Upper lobe of right lung (tissue), 1 donor: ENCODE results near the gene CFAP46. TPM values are rescaled to one million over a fixed set of nuclear protein-coding genes. Genes with fewer than 3 reads are reported as not detected.
"Not testable (repeated sequence)": the region's sequence is repeated elsewhere in the genome, so short reads cannot be mapped to it uniquely, and the experiment has no call there.

Experiments used
- ATAC-seq: fragments of 200-7000 bp; cut with Tn5 transposase; one replicate; pipeline ENCODE4 v1.9.1; 2020; ENCODE audit warnings: mild to moderate bottlenecking, moderate library complexity
- DNase-seq: peaks from one replicate; pipeline ENCODE4 v3.0.0-alpha.2; 2020
- H3K27ac ChIP-seq: fragments of 200-600 bp; one replicate; pipeline ENCODE4 v1.8.0; 2022
- H3K27me3 ChIP-seq: fragments of 200-600 bp; one replicate; pipeline ENCODE4 v1.8.0; 2022; ENCODE audit warnings: mild to moderate bottlenecking
- H3K36me3 ChIP-seq: fragments of 200-600 bp; one replicate; pipeline ENCODE4 v1.8.0; 2022
- H3K4me1 ChIP-seq: fragments of 200-600 bp; one replicate; pipeline ENCODE4 v1.8.0; 2022
- H3K4me3 ChIP-seq: fragments of 200-600 bp; one replicate; pipeline ENCODE4 v1.8.0; 2022; ENCODE audit warnings: mild to moderate bottlenecking
- H3K9me3 ChIP-seq: fragments of 200-600 bp; one replicate; pipeline ENCODE4 v1.8.0; 2022
- intact Hi-C: fragments of 100-400 bp; cut with DNase I; formaldehyde crosslinking; loops from one replicate; pipeline ENCODE4 v1.11.0; 2022
- total RNA-seq: library from RNA; stranded (reverse); fragmentation: NEBNext Ultra II Directional; extraction: Animal tissue kit (Norgen Biotek cat#: 25700); gene quantifications from one replicate; pipeline ENCODE4 v1.2.1, GENCODE V29; 2021
- TF ChIP-seq, protein P1 (sequence below): fragments of 200-600 bp; IDR thresholded peaks from one replicate; pipeline ENCODE4 v1.8.0; 2022; ENCODE audit warnings: antibody characterized with exemption
- donor health status: DM: no; HTN: yes; CAD: no; lungs with severe emphysema.

Gene CFAP46
- total RNA-seq, 1 donor from 2014 or later: 0.52 TPM

DNA sequence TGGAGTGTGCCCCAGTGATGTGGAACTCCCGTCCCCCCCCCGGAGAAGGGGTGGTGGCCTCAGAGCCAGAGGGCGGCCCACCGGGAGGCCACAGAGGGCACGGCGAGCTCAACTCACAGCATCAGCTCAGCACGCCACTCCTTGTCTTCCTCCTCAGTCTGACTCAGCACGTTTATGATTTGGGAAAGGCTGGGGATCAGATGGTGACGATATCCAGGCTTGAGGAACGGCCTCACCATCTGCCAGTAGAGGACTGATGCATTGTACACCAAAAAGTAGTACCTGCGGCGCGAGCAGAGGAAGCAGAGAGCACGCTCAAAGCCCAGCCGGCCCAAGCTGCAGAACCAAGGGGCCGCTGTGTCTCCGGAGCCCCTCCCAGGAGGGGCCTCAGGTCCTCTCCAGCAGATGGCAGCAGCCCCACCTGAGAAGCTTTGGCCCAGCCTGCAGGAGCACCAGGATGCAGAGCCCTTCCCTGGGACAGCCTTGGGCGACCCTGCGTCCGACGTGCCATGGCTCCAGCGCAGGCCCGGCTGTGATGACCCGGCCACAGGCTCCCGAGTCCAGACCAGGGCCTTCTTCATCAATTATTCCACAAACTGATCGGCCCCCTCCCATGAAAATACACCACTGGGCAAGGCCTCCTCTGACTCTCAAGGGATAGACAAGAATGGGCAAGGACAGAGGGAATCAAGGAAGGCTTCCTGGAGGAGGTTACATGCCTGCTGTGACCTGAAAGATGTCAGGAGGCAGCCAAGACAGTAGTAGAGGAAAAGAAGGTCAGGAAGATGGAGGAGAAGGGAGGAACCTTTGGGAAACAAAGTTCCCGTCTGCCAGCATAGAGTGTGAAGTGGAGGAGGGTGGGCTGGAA, 3.7 kb downstream of the CFAP46 start:
- DNase-seq (peak; percentile 50), ATAC-seq (no peak)
- TF ChIP-seq, protein P1, sequence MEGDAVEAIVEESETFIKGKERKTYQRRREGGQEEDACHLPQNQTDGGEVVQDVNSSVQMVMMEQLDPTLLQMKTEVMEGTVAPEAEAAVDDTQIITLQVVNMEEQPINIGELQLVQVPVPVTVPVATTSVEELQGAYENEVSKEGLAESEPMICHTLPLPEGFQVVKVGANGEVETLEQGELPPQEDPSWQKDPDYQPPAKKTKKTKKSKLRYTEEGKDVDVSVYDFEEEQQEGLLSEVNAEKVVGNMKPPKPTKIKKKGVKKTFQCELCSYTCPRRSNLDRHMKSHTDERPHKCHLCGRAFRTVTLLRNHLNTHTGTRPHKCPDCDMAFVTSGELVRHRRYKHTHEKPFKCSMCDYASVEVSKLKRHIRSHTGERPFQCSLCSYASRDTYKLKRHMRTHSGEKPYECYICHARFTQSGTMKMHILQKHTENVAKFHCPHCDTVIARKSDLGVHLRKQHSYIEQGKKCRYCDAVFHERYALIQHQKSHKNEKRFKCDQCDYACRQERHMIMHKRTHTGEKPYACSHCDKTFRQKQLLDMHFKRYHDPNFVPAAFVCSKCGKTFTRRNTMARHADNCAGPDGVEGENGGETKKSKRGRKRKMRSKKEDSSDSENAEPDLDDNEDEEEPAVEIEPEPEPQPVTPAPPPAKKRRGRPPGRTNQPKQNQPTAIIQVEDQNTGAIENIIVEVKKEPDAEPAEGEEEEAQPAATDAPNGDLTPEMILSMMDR: no peak
- Histone ChIP-seq H3K27me3 (peaks cover 44% of the 10 kb centered on the region), H3K27ac (no peak overlapping the region), H3K36me3 (no peaks in the 10 kb centered on the region), H3K4me3 (no peak overlapping the region), H3K4me1 (peaks cover 11% of the 10 kb centered on the region), H3K9me3 (no peaks in the 10 kb centered on the region)
- intact Hi-C loops: no loop called here

GRCh38 chr10:132937861-132938260, 4.5 kb downstream of the CFAP46 start:
- Histone ChIP-seq H3K36me3 (no peaks in the 10 kb centered on the region), H3K4me3 (no peak overlapping the region), H3K27ac (no peak overlapping the region), H3K4me1 (peaks cover 10% of the 10 kb centered on the region), H3K9me3 (no peaks in the 10 kb centered on the region), H3K27me3 (peaks cover 39% of the 10 kb centered on the region)
- TF ChIP-seq, protein P1: no peak
- DNase-seq: peak; percentile 57
- ATAC-seq: no peak
- intact Hi-C loops: no loop called here

DNA sequence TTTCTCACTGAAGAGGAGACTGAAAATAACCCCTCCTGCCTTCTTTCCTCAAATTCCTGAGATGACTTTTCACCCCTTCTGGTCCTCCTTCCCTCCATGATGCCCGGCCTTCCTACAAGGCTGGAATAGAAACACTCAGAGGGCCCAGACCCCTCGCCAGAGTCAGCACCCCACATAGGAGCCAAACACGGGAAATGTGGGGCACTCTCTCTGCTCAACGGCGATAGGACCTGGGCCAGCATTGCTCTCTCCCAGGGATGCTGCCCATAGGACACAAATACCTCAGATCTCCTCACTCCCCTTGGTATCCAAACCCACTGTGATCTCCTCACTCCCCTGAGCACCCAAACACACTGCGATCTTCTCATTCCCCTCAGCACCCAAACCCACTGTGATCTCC, 7.4 kb downstream of the CFAP46 start:
- intact Hi-C loops: no loop called here
- H3K27ac ChIP-seq: no peak overlapping the region
- H3K4me1 ChIP-seq: no peaks in the 10 kb centered on the region
- TF ChIP-seq, protein P1: no peak
- no peak overlapping the region for H3K4me3 ChIP-seq
- peak; percentile 9 for DNase-seq
- H3K9me3 ChIP-seq: no peaks in the 10 kb centered on the region
- ATAC-seq: no peak
- H3K36me3 ChIP-seq: no peaks in the 10 kb centered on the region
- peaks cover 15% of the 10 kb centered on the region for H3K27me3 ChIP-seq

DNA sequence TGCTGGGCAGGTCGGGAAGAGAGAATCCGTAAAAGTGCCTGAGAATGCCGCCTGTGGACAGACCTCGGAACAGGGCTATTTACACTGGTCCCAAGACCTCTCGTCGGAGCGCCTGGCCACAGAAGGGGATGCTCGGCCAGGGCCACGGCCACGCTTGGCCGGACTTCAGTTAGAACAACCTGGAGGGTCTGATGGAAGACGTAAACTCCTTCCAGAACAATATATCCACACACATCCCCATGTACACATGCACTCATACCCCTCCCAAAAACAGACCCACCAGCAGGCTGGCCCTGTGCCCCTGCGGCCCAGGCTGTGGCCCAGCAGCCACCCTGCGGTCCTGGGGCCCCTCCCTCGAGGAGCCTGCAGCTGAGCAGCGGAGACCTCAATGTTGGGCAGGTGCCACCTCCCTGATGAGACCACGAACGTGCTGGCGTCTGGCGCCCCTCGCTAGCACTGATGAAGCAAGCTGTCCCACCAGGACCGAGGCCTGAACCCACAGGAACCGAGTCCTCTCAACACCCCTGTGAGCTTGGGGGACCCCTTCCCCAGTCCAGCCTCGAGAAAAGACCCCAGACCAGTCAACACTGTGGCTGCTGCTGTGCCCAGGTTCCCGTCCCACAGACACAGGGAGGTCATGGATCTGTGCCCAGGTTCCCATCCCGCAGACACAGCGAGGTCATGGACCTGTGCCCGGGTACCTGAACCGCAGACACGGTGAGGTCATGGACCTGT, 8.9 kb downstream of the CFAP46 start:
- no peak overlapping the region for H3K4me3 ChIP-seq
- H3K36me3 ChIP-seq: no peaks in the 10 kb centered on the region
- TF ChIP-seq, protein P1: no peak
- peak; percentile 60 for DNase-seq
- no peak overlapping the region for H3K27ac ChIP-seq
- H3K27me3 ChIP-seq: peaks cover 4% of the 10 kb centered on the region
- no peak for ATAC-seq
- intact Hi-C loops: no loop called here
- H3K4me1 ChIP-seq: no peaks in the 10 kb centered on the region
- no peaks in the 10 kb centered on the region for H3K9me3 ChIP-seq

DNA sequence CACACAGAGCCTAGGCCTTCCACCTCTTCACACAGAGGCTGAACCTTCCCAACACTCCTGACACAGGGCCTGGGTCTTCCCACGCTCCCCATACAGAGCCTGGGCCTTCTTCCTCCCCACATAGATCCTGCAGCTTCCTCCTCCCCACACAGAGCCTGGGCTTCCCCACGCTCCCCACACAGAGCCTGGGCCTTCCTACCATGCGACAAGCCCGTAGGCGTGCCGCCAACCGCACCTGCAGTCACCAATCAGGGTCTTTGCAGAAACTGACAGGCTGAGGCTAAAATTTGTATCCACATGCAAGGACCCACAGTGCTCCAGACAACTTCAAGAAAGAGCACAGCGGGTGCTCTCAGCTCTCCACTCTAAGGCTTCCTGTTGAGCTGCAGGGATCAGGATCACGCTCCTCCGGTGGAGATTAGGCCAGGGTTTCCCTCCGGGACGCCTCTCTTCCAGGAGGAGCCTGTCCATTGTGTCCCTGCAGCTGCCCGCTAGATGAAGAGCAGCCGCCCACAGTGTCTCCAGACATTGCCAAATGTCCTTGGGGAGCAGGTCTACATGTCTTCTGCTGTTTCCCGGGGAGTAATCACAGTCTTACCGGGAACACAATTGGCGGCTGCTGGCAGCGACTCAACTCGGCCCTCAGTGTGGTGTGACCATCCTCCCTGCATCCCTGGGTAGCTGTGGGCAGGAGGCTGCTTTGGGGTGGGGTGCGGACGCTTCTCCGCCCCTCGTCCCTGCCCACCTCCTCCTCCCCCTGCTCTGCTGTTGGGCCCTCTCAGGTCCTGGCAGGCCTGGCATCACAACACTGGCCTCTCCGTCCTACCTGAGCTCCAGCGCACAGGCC, 9.7 kb downstream of the CFAP46 start:
- intact Hi-C loops: no loop called here
- no peaks in the 10 kb centered on the region for H3K9me3 ChIP-seq
- ATAC-seq: peak; percentile 57

DNA sequence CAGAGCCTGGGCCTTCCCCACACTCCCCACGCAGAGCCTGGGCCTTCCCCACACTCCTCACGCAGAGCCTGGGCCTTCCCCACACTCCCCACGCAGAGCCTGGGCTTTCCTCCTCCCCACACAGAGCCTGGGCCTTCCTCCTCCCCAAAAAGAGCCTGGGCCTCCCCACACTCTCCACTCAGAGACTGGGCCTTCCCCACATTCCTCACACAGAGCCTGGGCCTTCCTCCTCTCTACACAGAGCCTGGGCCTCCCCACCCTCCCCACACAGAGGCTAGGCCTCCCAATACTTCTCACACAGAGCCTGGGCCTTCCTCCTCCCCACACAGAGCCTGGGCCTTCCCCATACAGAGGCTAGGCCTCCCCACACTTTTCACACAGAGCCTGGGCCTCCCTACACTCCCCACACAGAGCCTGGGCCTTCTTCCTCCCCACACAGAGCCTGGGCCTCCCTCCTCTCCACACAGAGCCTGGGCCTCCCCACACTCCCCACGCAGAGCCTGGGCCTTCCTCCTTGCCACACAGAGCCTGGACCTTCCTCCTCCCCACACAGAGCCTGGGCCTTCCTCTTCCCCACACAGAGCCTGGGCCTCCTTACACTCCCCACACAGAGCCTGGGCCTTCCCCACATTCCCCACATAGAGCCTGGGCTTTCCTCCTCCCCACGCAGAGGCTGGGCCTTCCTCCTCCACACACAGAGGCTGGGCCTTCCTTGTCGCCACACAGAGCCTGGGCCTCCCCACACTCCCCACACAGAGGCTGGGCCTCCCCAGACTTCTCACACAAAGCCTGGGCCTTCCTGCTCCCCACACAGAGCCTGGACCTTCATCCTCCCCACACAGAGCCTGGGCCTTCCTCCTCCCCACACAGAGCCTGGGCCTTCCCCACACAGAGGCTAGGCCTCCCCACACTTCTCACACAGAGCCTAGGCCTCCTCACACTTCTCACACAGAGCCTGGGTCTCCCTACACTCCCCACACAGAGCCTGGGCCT, 10.8 kb downstream of the CFAP46 start:
- H3K27me3 ChIP-seq, H3K27ac ChIP-seq, H3K4me3 ChIP-seq, H3K4me1 ChIP-seq, H3K36me3 ChIP-seq, intact Hi-C loops, ATAC-seq, H3K9me3 ChIP-seq: not testable (repeated sequence)
- DNase-seq: peak; percentile 43

More for the DNA sequence above, 9.7 kb downstream of the CFAP46 start:
- Histone ChIP-seq H3K4me1 (no peaks in the 10 kb centered on the region), H3K4me3 (no peak overlapping the region), H3K36me3 (no peaks in the 10 kb centered on the region), H3K27ac (no peak overlapping the region), H3K27me3 (no peaks in the 10 kb centered on the region)
- peak; percentile 68 for DNase-seq
- TF ChIP-seq, protein P1: no peak

DNA sequence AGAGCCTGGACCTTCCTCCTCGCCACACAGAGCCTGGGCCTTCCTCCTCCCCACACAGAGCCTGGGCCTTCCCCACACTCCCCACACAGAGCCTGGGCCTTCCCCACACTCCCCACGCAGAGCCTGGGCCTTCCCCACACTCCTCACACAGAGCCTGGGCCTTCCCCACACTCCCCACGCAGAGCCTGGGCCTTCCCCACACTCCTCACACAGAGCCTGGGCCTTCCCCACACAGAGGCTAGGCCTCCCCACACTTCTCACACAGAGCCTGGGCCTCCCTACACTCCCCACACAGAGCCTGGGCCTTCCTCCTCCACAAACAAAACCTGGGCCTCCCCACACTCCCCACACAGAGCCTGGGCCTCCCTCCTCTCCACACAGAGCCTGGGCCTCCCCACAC, 11.7 kb downstream of the CFAP46 start:
- H3K4me3 ChIP-seq, H3K27ac ChIP-seq, ATAC-seq, H3K4me1 ChIP-seq, H3K27me3 ChIP-seq, H3K9me3 ChIP-seq, H3K36me3 ChIP-seq, intact Hi-C loops: not testable (repeated sequence)
- DNase-seq: peak; percentile 16
